Measurements from ENCODE around the gene PCP2.

Gene PCP2

DNA sequence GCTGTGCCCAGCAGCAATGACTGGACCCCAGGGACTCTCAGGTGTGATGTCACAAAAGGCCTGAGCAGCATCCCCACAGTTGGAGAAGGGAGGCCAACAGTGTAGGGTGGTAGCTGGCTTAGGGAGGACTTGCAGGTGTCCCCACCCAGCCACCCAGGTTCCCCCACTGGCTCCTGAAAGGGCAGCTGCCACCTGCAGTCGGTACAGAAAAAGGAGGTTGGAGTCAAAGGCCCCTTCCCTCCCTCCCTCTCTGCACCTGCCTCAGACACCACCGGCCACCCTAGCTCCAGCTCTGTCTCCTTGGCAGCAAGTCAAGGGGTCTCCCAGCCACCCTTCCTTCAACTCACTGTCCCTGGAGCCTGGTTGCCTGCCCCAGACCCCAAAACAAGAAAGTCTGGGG, at the start of gene PCP2:
TSS of gene PCP2 (minus strand) at position 22 of the 400 bp plus-strand sequence. CDS start 262 bp downstream, outside the sequence.
- DNase-seq: no peak

DNA sequence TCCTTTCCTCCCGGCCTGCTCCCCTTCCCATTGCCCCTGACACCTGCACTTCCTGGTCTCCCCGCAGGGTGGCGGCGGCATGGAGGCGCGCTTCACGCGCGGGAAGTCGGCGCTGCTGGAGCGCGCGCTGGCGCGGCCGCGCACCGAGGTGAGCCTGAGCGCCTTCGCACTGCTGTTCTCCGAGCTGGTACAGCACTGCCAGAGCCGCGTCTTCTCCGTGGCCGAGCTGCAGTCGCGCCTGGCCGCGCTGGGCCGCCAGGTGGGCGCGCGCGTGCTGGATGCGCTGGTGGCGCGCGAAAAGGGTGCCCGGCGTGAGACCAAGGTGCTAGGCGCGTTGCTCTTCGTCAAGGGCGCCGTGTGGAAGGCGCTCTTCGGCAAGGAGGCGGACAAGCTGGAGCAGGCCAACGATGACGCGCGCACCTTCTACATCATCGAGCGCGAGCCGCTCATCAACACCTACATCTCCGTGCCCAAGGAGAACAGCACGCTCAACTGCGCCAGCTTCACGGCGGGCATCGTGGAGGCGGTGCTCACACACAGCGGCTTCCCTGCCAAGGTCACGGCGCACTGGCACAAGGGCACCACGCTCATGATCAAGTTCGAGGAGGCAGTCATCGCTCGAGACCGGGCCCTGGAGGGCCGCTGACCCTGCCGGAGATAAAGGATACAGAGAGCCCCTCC, 48.8 kb upstream of the PCP2 start:
- DNase-seq: no peak

DNA sequence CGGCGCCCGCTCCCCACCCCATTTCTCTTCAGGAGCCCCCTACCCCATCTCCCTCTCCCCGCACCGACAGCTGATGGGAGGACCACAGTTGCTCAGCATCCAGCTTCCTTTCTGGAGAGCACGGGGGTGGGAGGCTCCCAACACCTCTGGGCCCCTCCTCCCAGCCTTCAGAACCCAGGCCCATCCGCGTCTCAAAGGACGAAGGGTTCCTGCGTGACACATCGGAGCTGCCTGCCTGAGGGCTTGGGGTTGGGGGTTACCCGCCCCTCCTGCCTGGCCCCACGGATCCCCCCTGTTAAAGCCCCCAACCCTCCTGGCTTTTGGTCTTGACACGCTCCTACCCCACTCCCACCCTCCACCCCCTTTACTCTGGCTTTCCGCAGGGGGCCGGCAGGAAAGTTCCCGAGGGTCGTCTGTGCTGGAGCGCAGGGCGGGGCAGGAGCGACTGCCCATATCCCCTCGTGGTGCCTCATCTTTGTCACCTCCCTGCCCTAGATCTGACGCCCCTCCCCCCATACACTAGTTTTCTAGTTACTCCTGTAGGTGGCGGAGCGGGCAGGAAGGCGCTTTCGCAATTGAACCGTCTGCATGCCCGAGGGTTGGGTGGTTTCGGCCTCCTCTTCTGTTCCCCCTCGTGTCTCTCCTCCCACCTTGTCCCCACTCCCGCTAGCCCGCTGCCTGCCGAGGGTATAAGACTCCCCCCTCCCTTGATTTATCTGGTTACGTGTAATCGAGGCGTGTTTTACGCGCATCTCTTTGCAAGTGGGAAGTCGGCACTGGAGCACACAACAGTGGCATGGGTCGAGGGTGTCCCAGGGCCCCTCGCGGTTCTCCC, 48.0 kb upstream of the PCP2 start:
- no peak for DNase-seq

DNA sequence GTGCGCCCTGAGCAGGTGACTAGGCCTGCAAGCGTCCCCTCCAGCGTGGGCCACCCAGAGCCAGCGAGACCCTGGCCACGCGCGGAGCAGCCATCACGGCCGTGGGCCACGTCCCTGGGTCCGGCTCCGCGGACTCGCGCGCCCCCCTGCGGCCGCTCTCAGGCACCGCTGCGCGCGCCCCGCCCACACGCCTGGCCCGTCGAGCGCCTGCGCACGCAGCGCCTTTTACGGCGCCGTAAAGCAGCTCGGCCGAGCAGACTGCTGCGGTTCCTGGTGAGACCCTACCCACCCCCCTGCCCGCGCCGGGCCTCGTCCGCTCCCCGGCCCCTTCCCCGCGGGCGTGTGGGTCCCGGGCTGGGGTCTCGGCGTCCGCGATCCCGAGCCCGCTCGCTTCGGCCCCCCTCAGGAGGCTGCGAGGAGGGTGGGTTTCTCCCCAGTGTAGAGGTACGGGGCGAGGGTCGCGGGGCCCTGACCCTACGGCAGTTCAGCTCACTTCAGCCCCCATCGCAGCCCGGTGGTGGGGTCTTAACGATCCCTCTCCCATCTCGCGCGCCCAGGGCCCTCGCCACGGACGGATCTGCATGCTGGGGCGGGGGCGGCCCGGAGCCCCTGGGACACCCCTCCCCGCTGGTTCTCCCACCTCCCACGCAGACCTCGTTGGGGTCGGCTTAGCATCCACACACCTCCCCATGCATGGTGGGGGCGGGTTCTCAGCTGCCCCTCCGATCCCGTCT, 47.3 kb upstream of the PCP2 start, which contains the start of gene TRAPPC5:
TSS of gene TRAPPC5 (plus strand) at position 228 of the 734 bp plus-strand sequence. CDS start 1,421 bp downstream, outside the sequence.
- DNase-seq: no peak

DNA sequence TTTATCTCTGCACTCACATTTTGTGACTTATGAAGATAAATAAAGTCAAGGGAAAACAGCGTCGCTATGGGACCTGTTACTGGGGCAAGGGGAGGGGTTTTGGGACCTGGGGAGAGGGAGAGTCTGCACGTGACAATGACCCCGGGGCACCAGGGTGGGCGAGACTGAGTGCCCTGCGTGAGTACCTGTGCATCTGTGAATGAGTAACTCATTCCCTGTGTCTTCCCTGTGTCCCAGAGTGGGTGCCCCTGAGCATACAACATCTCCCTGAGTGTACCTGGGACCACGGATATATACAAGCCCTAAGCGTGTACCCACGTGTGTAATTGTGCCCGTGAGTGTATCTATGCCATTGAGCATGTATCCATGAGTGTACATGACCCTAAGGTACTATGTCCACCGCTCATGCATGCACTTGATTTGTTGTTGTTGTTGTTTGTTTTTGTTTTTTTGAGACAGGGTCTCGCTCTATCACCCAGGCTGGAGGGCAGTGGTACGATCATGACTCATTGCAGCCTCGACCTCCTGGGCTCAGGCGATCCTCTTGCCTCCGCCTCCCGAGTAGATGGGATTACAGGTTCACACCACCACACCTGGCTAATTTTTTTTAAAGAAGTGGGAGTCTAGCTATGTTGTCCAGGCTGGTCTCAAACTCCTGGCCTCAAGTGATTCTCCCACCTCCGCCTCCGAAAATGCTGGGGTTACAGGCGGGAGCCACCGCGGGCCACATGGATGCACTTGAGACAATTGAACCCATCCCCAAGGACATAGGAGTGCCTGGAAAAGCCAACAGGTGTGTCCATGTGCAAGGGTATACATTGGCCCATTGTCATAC, 46.5 kb upstream of the PCP2 start:
- DNase-seq: no peak

DNA sequence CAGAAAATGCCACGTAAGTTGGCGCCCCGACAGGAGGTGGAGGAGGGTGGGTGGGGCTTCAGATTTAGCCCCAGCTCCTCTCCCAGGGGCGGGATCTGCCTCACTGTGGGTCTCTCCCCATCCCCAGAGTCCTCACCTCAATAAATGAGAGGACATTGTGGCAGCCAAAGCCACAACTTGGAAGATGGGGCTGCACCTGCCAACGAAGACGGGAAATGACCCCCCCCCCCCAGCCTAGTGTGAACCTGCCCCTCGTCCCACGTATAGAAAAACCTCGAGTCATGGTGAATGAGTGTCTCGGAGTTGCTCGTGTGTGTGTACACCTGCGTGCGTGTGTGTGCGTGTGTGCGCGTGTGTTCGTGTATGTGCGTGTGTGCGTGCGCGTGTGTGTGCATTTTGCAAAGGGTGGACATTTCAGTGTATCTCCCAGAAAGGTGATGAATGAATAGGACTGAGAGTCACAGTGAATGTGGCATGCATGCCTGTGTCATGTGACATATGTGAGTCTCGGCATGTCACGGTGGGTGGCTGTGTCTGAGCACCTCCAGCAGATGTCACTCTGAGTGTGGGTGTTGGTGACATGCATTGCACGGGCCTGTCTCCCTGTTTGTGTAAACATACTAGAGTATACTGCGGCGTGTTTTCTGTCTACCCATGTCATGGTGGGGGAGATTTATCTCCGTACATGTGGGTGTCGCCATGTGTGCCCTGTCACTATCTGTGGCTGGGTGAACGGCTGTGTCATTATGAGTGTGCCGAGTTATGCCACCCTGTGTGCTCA, 45.6 kb upstream of the PCP2 start:
- DNase-seq: no peak

DNA sequence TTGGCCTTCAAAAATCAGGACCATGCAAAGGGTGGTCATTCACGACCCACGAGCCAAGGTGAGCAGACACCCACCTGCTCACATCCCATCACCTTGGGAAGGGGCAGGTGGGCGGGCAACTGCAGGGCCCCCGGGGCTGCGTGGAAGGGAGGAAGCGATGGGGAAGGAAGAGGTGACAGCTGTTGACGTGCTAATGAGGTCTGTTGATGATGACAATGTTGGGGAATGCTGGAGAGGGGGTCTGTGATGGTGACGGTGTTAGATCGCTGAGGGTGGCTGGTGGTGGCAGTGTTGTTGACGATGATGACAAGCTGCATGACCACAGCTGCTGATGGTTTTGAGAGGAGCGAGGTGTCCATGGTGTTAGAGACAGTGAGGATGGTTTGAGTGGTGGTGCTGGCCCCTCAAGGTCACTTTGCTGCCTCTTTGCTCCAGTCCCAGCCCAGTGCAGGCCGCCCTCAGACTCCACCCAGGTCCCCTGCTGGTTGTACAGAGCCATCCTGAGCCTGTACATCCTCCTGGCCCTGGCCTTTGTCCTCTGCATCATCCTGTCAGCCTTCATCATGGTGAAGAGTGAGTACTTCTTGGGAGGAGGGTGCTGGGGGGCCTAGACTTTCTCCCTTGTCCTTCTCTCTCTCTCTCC, 44.3 kb upstream of the PCP2 start:
- no peak for DNase-seq

DNA sequence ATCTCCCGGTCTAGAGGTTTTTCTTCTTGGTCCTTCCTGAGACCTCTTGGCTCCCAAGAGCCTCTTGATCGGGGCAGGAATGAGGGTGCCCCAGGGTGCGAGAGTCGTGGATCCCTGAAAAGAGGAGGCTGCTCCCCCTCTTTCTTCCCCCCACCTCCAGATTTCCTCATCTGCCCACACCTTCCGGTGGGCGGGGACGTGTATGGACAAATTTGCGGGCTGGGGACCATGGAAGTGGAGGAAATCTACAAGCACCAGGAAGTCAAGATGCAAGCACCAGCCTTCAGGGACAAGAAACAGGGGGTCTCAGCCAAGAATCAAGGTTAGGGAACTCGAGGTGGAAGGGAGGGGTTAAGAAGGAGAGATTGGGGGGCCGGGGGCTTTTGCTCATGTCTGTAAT, 43.3 kb upstream of the PCP2 start, which contains the start of gene MCEMP1:
TSS of gene MCEMP1 (plus strand) at position 237 of the 400 bp plus-strand sequence. CDS start at position 268, 31 bp downstream.
- DNase-seq: no peak

DNA sequence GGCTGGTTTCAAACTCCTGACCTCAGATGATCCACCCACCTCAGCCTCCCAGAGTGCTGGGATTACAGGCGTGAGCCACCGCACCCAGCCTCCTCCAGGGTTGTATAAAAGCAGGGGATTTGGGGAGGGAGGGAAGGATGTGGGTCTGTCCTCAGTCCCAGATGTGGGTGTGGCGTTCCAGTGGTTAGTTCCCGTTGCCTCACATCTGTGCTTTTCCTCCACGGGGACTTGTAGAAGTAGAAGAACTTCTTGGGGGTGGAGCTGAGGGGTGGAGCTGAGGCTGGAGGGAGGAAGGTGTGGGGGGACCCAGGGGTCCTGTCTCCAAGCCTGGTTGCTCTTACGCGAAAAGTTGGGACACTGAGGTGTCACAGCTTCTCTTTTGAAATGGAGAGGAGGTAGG, 42.9 kb upstream of the PCP2 start:
- DNase-seq: no peak

DNA sequence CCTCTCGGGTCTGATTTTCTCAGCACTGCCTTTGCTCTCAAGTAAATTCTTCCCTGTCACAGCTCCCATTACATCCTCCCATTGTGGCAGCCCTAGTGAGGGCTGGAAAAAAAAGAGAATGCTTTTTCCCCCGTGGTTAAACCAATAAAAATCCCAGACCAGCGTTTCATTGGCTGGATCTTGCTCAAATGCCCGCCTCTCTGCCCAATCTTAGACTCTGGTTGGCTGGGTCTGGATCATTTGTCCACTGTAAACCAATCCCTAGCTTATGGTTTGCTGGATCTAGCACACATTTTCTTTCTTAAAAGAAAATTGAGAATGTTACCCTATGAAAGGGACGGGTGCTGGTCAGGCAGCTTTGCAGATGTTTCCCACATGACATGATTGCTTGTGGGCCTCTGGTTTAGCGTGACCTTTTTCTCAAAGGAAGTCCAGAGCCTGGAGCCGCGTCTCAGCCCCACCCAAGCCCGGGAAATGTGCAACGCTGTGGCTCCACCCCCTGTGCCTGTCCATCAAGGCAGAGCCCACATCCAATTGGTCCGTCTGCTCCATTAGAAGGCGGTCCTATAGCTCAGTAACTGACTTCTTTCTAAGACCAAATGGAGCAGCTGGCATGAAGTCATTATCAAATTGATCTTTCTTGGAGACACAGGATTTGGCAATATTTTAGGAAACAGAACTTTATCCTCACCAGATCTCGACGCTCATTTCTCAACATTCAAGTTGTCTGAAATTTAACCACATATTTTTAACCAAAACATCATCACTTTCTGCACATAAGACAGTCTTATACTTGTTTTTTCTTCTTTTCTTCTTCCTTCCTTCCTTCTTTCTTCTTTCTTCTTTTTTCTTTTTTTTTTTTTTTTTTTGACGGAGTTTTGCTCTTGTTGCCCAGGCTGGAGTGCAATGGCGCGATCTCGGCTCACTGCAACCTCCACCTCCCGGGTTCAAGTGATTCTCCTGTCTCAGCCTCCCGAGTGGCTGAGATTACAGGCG, 40.8 kb upstream of the PCP2 start:
- no peak for DNase-seq

DNA sequence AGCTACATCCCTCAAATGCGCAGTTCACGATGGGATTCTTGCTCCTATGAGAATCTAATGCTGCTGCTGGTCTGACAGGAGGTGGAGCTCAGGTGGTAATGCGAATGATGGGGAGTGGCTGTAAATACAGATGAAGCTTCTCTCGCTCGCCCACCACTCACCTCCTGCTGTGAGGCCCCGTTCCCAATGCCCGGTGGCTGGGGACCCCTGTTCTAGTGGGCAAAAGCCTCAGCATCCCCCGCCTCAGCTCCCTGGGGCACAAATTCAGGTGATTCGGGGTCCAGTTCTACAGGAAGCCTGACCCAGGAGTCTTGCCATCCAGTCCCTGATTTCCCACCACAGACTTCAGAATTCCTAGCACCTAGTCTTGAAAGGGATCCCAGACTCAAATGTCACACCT, 39.0 kb upstream of the PCP2 start:
- no peak for DNase-seq

DNA sequence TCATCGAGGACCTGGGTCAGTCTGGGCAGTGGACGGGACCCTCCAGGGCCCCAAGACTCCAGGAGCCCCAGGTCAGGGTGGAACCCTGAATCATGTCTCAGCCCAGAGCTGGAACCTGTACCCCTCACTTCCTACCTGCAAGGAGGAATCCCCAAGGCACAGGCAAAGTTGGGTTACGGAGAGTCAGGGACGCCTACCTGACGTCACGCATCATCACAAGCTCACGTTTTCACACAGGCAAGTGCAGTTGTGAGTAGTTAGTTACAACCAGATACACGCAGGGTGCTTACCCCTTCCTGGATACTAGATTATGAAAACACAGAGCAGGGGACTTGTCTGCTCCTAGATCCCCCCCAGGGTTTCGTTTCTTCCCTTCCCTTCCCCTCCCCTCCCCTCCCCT, 37.3 kb upstream of the PCP2 start:
- DNase-seq: no peak

DNA sequence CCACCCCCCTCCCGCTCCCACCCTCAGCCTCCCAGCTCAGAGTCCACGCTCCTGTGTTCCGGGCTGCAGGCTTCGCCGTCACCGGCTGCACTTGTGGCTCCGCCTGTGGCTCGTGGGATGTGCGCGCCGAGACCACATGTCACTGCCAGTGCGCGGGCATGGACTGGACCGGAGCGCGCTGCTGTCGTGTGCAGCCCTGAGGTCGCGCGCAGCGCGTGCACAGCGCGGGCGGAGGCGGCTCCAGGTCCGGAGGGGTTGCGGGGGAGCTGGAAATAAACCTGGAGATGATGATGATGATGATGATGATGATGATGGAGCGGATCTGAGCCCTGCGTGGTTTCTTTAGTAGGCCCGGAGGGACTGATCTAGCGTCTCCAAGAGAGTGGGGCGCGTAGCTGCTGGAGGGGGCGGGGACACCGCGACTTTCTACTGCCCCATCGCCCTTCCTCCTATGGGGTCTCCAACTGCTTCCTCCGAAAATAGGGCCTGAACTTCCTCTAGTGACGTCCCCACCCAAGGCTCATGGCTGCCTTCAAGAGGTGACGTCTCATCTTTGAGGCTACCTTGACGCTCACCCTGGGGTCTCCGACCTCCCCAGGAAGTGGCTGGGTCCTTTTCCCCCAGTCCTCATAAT, 36.7 kb upstream of the PCP2 start:
- DNase-seq: no peak

DNA sequence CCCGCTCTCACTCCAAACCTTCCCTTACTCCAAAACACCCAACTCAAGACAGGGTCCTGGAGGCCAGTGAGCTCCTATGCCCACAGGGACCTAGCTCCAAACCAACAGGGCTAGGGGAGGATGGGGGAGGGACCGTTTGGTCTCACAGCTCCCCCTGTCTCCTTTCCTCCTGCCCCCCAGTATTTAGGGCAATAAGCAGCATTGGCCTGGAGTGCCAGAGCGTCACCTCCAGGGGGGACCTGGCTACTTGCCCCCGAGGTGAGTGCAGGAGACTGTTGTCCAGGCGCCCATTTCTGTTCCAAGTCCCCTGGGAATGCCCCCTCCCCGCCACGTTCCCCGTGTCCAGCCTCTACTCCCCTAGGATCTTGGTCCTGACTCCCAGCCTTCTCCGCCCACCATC, 36.1 kb upstream of the PCP2 start:
- DNase-seq: no peak

DNA sequence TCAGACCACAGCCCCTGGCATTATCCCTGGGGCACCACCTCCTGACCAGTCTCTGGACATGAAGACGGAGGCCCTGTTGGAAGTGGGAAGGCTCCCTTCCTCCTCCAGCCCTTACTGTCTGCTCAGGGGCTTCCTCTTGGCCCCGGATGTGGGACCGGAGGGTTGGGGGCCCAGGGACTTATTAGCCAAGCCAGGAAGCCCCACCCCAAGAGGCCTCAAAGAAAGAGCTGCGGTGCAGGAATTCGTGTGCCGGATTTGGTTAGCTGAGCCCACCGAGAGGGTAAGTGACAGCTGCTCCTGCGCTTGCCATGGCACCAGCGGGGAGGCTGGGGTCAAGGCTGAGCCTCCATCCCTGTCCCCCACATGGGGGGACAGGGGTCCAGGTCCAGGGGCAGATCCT, 35.3 kb upstream of the PCP2 start, which contains the start of gene RETN:
TSS of gene RETN (plus strand) at position 208 of the 400 bp plus-strand sequence. CDS start 278 bp downstream, outside the sequence.
- no peak for DNase-seq

DNA sequence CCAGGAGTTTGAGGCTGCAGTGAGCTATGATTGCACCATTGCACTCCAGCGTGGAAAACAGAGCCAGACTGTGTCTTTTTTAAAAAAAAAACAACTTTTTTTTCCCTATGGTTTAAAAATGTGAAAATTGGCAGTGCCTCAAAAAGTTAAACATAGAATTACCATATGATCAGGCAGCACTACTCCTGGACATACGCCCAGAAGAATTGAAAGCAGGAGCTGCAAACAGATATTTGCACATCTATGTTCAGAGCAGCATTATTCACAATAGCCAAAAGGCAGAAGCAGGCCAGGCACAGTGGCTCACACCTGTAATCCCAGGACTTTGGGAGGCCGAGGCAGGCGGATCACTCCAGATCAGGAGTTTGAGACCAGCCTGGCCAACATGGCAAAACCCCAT, 31.6 kb upstream of the PCP2 start:
- no peak for DNase-seq

DNA sequence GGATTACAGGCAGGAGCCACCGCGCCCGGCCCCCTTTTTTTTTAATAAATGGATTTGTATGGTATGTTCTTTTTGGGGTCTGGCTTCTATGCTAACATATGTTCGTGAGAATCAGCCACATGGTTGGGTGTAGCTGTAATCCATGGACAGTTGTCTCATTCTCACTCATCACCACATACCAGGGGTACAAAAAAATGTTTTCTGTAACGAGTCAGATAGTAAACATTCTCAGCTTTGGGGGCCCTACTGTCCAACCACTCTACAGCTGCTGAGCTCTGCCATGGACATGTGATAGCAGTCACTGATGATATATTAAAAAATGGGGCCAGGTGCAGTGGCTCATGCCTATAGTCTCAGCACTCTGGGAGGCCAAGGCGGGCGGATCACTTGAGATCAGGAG, 30.2 kb upstream of the PCP2 start:
- no peak for DNase-seq

DNA sequence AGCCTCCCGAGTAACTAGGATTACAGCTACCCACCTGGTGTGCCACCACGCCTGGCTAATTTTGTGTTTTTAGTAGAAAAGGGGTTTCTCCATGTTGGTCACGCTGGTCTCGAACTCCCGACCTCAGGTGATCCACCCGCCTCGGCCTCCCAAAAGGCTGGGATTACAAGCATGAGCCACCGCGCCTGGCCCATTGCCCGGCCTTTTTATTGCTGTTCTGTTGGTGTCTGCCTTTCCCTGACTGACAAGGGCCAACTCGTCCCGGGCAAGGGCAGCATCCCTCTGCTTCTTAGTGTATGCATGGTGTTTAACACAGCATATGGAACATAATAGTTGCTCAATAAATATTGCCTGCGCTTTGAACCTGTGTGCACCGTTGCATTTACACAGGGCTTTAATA, 29.1 kb upstream of the PCP2 start:
- no peak for DNase-seq
